ENCODE data around the gene SS18L1.

The SS18L1 gene

DNA sequence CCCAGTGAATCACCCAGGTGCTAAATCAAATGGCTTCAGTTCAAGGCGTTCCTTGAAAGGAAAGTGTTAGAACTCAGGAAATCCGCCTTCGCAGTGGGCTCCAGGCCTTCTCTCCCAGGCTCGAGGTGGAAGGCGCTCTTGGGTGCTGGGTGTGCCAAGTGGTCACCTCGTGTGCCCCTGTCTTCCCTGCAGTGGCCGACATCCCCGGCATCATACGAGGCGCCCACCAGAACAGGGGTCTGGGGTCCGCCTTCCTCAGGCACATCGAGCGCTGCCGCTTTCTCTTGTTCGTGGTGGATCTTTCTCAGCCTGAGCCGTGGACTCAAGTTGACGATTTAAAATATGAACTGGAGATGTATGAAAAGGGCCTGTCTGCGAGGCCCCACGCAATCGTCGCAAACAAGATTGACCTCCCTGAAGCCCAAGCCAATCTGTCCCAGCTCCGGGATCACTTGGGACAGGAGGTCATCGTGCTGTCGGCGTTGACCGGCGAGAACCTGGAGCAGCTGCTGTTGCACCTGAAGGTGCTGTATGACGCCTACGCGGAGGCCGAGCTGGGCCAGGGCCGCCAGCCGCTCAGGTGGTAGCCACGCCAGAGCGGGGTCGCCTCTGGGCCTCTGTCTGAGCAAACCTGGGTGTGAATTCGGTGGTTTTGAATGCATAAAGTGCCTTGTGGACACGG lies 57.1 kb downstream of the SS18L1 start:
- no peak for DNase-seq

DNA sequence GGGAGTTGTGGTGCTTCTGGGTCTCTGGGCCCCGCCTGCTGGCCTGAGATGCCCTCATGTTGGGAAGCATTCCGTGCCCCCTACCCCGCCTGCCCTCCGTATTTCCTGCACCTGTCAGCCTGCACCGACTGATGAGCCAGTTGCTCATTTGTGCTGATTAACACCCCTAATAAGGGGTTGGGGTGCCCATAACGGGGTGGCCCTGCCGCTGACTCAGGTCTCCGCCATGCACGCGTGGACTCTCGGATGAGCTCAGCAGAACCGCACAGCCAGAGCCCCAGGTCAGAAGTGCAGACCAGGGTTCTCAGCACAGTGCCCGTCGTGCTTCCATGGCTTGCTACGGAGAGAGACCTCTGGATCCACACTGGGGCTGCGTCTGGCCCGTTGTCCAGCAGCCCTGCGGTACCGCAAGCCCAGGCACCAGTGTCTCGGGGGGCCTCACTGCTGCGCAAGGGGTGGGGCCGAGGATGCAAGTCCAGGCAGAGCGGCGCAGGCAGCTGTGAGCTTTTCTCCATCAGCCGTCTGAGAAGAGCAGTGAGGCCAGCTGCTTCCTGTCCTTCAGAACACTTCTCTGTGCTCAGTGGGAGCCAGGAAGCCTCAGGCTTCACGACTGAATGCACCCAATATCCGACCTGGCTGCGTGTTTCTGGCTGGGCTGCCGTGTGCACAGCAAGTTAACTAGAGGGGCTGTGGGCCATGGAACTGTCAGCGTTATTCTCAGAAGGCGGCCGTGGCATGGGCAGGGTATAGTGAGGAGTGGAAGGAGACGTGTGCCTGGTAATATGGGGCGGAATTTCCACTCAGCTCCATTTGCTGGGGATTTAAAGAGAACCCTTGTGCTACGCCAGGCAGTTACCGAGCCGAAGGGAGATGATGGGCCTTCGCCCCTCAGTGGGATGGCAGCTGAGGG lies 57.9 kb downstream of the SS18L1 start:
- DNase-seq, result no peak

DNA sequence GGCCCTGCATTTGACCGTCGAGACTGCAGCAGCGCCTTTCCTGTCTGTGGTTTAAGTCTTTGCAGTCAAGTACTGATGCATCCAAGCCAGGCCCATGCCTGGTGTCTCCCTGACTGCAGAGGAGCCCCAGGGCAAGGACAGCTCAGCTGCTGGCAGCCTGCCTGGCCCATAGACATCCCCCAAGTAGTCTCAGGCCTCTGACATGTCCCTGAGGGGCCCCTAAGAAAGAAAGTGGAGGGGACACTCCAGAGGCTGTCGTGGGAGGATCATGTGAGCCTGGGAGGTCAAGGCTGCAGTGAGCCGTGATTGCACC lies 58.5 kb downstream of the SS18L1 start:
- no peak for DNase-seq

DNA sequence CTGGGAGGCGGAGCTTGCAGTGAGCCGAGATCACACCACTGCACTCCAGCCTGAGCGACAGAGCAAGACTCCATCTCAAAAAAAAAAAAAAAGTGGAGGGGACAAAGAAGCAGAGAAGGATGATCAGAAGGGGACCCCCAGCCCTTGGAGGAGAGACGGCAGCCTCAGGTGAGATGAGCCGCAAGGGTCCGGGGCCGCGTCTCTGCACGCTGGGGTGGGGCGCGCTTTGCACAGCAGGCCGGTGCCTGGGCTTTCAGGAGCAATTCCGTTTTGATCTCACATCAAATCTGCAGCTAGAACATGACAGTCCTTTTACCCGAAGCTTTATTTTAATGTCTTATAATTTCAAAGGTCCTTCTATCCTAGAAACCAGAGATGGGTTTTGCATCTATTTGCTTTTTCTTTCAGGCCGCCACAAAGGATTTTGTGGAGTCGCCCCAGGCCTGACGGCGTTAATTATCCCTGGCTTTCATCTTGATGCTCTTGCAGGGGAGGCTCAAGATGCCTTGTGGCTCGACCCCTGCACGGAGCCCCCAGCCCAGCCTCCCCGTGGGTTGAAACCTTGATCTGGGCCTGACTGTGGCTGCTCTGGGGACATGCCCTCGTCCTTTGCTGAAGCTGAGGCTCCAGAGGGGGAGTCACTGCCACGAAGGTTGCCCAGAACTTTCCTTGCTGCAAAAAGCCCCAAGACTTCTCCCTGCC lies 59.3 kb downstream of the SS18L1 start:
- no peak for DNase-seq

DNA sequence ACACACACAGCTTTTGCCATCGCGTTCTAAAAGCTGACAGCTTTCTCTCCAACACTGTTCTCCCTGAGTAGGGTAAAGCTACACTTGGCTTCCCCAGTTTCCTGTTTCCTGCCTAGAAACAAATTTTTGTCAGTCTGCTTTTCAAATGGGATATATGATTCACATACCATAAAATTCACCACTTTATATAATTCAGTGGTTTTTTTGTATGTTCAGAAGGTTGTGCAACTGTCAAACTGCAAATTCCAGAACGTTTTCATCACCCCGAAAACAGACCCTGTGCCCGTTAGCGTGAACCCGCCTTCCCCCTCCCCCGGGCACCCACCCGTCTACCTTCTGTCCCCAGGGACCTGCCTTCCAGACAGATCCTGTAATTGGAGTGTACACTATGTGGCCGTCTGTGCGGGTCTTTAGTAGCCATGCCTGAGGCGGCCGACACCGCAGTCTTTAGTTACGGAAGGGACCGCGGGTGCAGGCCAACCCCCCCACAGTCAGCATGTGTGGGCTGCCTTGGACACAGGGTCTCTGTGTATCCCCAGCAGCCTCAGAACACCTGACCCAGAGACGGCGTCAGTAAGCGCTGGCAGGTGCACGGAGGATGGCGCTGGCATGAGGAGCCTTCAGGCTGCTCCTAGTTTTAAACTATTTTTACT lies 59.9 kb downstream of the SS18L1 start:
- DNase-seq, result no peak

DNA sequence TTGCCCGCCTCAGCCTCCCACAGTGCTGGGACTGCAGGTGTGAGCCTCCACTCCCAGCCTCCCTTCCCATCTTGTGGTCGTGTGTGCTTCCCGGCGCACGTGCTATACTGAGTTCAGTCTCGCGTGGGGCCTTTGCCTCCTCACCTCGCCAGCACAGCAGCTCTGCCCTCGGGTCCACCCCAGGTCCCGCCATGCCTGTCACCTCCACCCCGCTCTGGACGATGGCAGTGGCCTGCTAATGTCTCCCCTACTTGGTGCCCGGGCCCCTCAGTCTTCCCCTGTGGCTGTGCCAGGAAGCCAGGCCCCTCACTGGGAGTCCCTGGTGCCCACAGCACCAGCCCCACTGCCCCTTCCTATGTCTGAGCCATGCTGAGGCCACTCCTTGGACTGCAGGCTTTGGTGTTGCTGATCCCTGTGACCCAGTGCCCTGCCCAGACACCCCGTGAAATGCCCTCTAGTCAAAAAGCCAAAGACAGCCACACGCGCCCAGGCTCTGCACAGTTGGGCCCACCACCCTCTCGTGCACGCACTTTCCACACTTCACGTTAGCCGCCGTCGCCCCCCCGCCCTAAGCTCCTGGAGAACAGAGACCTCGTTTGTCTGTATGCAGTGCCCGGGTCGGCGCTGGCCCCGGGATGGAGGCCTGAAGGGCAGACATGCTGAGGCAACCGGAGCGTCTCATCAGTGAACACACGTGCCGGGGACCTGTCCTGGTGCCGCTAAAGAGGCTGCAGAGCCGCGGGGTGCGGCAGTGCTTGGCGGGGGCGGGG lies 62.2 kb downstream of the SS18L1 start:
- DNase-seq, result no peak

DNA sequence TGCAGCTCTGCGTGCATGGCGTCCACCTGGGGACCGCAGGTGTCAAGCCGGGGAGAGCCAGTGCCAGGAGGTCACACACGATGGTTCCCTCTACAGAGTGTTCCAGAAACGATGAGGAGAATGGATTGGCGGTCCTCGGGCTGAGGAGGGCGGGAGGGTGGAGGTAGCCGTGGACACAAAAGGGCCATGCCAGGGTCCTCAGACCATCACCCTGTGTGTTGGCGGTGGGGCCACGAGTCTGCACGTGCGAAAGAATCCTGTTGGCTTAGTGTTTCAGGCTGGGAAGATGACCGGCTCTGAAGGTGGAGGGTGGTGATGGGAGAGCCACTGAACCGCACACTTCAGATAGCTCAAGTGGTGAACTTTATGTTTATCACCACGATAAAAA lies 62.8 kb downstream of the SS18L1 start:
- DNase-seq, result no peak

DNA sequence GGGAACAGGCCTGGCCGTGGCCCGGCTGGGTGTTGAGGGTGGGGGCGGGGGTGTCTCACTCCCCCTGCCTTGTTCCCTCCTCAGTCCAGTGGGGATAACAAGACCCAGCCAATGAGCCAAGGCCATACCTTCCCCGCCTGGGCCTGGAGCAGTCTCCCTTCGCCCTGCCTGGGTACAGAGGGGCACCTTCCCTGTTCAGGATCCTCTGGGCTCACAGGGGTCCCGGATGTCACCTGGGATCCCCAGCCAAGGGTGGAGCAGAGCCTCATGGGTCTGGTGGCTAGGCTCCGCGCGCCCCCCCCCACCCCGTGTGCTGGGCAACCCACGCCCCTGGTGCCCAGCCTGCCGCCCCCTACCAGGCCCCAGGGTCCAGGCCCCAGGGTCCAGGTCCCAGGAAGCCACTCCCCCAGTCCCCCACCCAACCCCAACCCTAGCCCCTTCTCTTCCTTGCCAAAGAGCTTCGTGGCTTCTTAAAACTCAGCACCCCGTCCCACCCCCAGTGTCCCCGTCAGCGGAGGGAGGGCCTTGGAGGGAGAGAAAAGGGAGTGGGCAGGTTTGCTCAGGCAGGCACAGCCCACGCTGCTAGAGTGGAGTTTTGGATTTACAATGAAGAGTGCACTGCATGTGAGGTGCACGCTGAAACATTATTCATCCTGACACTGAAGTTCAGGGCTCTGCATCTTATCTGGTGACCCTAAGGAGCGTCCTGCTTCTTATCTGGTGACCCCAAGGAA lies 64.7 kb downstream of the SS18L1 start:
- DNase-seq, result no peak

DNA sequence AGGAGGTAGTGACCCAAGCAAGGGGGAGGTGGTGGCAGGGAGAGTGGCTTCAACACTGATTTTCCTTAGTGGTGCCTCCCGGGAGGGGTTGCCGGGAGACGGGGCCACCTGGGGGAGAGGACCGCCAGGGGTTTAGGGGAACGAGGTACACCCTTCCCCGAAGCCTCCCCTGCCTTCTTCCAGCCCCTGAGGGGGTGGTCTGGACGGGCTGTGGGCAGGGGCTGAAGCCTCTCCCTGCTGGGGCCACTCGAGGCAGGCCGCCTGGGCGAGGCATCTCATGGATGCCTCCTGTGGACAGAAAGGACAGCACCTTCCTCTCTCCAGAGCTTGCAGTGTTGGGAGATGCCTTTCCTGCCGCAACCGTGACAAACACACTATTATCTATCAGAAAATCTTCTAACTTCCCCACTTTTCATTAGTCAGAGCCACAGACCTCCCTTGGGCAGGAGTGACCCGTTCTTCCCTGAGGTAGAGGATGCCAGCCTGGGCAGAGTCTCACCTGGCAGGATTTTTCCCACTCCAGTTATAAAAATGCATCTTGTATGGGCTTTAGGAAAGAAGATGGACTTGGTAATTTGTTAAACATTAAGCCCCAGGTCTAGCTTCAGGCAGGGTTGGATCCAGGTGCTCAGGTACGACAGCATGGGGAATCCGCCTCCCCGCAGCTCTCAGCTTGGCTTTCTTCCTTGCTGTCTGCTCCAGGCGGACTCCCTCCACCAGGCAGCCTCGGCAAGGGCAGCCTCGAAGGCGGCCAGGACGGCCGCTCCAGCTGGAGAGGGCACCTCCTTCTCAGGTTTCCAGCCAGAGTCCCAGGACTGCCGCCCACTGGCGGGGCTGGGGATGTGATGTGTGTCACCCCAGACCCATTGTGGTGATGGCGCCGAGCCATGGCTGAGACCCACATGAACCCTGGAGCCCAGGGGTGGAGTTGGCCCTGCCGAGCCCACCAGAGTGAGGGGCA lies 65.5 kb downstream of the SS18L1 start:
- DNase-seq, result no peak

DNA sequence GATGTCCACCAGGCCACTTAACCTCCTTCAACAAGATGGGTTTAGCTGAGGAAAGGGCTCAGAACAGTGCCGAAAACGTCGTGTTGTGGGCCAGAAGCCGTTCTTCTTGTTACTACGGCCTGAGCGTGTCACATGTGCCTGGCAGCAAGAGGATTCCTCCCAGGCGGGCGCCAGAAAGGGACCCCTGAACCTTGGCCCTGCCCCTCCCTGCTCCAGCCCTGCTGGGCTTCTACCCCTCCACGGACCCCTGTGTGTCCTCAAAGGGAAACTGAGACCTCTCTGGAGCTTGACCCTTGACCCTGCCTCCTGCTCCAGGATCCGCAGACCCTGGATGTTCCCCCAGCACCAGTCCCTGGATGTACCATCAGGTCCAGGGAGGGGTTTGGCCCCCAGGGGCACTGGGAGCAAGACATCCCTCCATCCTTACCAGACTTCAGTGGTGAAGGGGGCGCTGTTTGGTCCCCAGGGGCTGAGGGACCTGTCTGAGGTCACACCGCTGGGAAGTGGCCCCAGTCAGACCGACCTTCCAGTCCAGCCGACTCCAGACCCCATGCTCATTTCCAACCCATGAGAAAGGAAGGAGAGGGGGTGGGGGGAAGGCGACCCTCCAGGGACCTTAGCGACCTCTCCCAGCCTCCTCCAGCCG lies 66.4 kb downstream of the SS18L1 start:
- DNase-seq, result no peak

DNA sequence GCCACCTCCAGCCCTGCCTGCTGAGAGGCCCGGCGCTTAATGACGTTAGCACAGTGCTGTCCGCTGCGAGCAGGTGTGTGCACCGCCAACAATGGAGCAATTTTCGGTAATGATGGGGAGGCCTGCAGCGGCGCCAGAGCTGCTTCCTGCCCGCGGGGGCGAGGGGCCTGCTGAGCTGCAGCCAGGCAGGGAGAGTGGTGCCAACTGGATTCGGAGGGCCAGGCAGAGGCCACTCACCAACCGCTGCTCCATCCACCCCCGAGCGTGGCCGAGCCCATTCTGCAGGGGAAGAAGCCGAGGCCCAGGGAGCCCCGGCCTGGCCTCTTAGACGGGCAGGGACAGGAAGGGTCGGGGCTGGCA lies 66.9 kb downstream of the SS18L1 start:
- no peak for DNase-seq

DNA sequence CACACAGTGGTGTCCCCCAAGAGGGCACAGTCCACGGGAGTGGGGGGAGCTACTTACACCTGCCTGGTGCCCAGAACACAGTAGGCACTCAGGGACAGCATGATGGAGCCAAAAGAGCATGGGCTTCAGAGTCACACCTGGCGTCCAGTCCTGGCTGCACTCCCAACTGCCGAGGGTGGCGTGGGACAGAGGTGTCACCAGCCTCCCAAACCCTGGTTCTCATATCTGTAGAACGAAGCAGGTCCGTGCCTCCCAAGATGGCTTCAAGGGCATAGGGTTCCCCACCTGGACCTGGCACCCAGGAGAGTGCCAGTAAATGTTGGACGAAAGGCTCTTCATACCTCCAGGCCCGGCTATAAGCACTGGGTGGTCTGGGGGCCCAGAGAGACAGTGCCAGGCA lies 67.6 kb downstream of the SS18L1 start:
- no peak for DNase-seq

DNA sequence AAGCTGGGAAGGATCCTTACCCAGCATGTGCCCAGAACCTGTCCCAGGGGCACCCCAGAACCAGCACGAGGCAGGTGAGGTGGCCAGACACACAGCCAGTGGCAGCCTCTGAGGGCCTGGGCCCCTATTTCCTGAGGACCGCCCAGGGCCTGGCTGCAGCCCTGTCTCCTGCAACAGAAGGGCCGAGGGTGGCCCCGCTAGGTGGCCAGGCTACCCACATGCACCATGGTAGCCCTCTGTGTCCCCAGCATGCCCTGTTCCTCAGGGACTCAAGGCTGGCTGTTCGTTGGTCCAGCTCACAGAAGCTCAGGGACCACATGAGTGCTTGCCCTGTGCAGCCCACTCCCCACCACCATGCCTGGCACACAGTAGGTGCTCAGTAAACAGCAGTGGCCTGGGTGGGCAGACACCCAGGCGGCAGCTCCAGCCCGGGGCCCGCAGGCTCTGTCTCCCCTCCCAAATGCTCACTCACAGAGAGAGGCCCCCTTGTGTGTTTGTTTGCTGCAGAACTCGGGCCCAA lies 68.3 kb downstream of the SS18L1 start:
- DNase-seq, result no peak

DNA sequence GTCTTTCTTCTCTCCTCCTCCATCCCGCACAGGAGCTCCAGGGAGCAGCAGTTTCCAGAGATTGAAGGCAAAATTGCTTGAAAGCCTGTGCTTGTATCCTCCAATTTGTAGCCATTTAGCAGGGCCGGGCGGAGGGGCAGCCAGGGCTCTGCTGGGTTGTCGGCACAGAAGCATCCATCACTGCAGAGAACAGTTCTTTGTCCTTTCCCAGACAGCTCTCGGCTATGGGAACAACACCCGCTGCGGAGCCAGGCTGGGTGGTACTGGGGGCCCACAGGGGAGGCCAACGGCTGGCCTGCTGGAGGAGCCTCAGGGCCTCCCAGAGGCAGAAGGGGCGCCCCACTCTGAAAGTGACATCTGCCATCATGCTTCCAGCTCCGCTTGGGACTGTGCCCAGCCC lies 68.7 kb downstream of the SS18L1 start:
- DNase-seq, result no peak

DNA sequence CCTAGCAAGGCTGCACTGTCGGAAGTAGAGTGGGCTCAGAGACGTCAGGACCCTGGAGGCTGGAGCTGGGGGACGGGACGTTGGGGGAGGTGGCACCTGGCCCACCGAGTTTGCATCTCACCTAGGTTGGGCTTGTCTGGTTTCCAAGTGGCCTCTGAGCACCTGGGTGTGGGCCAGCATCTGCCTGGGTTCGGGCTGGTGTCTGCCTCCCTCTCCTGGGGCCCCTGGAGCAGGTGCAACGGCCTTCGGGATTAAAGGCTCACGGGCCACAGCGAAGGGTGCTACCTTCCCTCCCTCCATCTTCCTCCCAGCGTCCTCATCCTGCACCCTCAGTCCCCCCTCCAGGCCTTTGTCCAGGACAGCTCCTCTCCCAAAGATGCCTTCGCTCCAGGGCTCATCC lies 70.5 kb downstream of the SS18L1 start:
- no peak for DNase-seq

DNA sequence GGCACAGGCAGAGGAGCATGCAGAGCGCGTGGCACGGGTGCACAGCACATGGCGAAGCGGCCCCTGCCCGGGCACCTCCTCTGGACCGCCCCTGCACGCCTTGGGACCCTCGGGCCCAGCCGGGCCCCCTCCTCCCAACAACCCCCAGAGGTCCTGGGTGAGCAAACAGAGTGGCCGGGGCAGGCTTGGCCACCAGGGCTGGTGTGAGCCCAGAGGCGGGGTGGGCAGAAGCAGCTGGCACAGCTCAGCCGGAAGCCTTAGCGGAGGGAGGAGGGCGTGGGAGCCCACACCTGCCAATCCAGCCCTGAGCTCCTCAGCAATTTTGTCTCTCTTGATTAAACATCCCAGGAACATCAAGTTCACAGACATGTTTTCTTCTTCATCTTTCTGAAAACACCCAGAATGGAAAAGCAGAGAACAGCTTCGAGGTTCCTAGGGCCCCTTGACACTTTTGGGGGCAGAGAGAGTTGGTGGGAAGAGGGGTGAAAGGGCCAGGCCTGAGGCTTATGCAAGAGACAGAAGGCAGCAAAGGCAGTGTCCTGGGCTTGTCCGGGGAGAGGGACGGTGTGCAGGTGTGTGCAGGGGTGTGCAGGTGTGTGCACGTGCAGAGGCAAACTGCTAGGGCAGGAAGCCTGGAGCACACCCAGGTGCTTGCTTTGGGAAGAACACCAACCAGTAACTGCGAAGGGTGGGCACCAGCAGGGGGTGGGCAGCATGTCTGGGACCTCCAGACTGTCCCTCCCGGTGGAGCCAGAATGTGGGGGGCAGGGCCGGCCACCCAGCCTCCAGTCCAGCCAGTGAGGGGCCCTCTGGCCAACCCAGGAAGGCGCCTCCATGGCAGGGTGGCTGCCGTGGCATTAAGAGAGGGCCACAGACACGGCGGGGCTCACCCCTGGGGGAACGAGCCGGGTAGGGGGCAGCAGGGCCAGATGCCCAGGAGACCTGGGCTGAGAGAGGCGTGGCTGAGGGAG lies 71.7 kb downstream of the SS18L1 start:
- DNase-seq, result no peak

DNA sequence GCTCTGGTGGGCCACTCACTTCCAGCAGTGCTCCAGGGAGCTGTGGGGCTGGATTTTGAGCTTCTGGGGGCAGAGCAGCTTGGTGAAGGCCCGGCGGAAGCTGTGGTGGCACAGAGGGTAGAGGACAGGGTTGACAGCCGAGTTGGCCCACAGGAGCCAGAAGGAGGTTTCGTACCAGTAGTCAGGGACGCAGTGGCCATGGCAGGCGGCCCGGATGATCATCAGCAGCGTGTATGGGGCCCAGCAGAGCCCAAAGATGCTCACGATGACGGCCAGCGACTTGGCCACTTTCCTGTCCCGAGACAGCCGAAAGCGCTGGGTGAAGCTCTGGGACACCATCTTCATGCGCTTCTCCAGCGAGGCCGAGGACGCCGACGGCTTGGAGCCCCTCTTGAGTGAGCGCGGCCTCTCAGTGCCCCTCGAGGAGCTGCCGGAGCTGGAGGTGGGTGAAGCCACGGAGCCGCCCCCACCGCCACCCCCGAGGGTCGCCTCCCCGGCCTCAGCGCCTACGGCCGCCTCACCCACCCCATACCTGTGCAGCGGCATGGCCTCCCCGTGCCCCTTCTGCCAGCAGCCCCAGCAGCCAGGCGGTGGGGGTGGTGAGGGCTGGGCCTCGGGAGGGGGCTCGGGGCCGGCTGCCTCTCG lies 72.5 kb downstream of the SS18L1 start:
- DNase-seq, result no peak
